A673 (cell line): ENCODE data around the gene RRP1. TPM values are rescaled to one million over a fixed set of nuclear protein-coding genes. Genes with fewer than 3 reads are reported as not detected.
"Not testable (repeated sequence)": the region's sequence is repeated elsewhere in the genome, so short reads cannot be mapped to it uniquely, and the experiment has no call there.

Source experiments
- BruUV-seq: library from RNA; stranded (reverse); fragments of 400-500 nt; replicated peaks from 2 replicates; lab custom pipeline; 2021; lab: Mats Ljungman, UMichigan
- CTCF ChIA-PET: fragments of 300-600 bp; sonication (Branson Sonifier 250); formaldehyde crosslinking; loops from one replicate; lab custom pipeline; 2022; ENCODE audit warnings: antibody characterized with exemption; lab: Charles Lee
- POLR2A ChIA-PET: fragments of 300-600 bp; sonication (Branson Sonifier 250); formaldehyde crosslinking; loops from one replicate; lab custom pipeline; 2022; ENCODE audit warnings: antibody characterized with exemption; ENCODE audit not compliant: low non-redundant PET; lab: Charles Lee
- DNase-seq: peaks from one replicate; pipeline ENCODE4 v3.0.0-alpha.2; 2015; ENCODE audit warnings: low spot score
- H3K27ac ChIP-seq: fragments of 200-600 bp; sonication (generic); 2 replicates; pipeline ENCODE4 v1.5.1; 2016; ENCODE audit warnings: mixed run types, low read depth, mild to moderate bottlenecking, mixed read lengths, antibody characterized with exemption, low read length; ENCODE audit not compliant: poor library complexity, severe bottlenecking
- H3K27me3 ChIP-seq: fragments of 200-600 bp; sonication (generic); replicated peaks from 2 replicates; pipeline ENCODE4 v1.6.1; 2017; ENCODE audit warnings: mixed run types, low read depth, mild to moderate bottlenecking, mixed read lengths, antibody characterized with exemption, low read length; ENCODE audit not compliant: insufficient read depth, poor library complexity
- H3K36me3 ChIP-seq: fragments of 200-600 bp; sonication (generic); 2 replicates; pipeline ENCODE4 v1.6.1; 2016; ENCODE audit warnings: mixed run types, mild to moderate bottlenecking, mixed read lengths, antibody characterized with exemption, low read length; ENCODE audit not compliant: insufficient read depth, poor library complexity, severe bottlenecking
- H3K4me1 ChIP-seq: fragments of 200-600 bp; sonication (generic); 2 replicates; pipeline ENCODE4 v1.6.1; 2017; ENCODE audit warnings: mixed run types, mild to moderate bottlenecking, mixed read lengths, antibody characterized with exemption, low read length; ENCODE audit not compliant: insufficient read depth, poor library complexity, severe bottlenecking
- H3K4me3 ChIP-seq: fragments of 200-600 bp; sonication (generic); 2 replicates; pipeline ENCODE4 v1.5.1; 2016; ENCODE audit warnings: low read depth, mixed run types, mild to moderate bottlenecking, mixed read lengths, low read length; ENCODE audit not compliant: poor library complexity, severe bottlenecking
- H3K9me3 ChIP-seq: fragments of 200-600 bp; sonication (generic); 2 replicates; pipeline ENCODE4 v1.6.1; 2016; ENCODE audit warnings: mixed run types, low read depth, mild to moderate bottlenecking, mixed read lengths, antibody characterized with exemption, low read length; ENCODE audit not compliant: poor library complexity, severe bottlenecking
- EZH2 ChIP-seq: fragments of 200-600 bp; sonication (generic); IDR thresholded peaks from 2 replicates; pipeline ENCODE4 v1.6.1; 2017; ENCODE audit warnings: borderline replicate concordance, low read depth, mild to moderate bottlenecking, mixed read lengths, antibody characterized with exemption, low read length; ENCODE audit not compliant: poor library complexity, severe bottlenecking
- intact Hi-C: fragments of 100-400 bp; cut with micrococcal nuclease; formaldehyde crosslinking; loops from one replicate; pipeline ENCODE4 v1.10.0; 2022; ENCODE audit not compliant: unreplicated experiment
- total RNA-seq: library from RNA; stranded (reverse); gene quantifications from 2 replicates; pipeline ENCODE4 v1.2.3, GENCODE V29; 2021
- TF ChIP-seq, protein P1 (sequence below): fragments of 300-800, 200-600 bp; sonication (generic); conservative IDR thresholded peaks from 2 replicates; pipeline ENCODE4 v1.5.1; 2017; ENCODE audit warnings: low read depth, mild to moderate bottlenecking, antibody characterized with exemption, low read length, moderate library complexity, mixed read lengths

Gene RRP1
- total RNA-seq, 1 experiment from 2014 or later, result 86.4 TPM

DNA sequence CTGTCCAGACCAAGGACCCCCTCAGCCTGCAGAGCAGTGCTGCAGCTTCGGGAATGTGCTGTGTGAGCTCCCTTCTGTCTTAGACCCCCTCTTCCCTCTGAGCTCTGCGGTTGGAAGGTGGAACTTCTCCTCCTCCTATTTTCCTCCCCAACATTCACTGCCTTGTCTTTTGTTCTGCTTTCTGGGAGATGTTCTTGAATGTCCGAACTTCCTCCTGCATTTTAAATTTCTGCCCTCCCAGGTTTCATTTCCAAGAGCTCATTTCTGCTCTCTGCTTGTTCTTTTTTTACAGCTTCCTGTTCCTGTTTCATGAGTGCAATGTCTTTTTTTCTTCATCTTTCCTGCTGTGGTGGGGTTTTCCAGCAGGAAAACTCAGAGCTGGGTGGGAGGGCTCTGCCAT lies 29.3 kb downstream of the RRP1 start:
- DNase-seq, result no peak
- ChIA-PET POLR2A (no interaction called here), CTCF (no interaction called here)
- peaks cover 5% of the 10 kb centered on the region for H3K9me3 ChIP-seq
- TF ChIP-seq EZH2, result no peak
- TF ChIP-seq, protein P1, sequence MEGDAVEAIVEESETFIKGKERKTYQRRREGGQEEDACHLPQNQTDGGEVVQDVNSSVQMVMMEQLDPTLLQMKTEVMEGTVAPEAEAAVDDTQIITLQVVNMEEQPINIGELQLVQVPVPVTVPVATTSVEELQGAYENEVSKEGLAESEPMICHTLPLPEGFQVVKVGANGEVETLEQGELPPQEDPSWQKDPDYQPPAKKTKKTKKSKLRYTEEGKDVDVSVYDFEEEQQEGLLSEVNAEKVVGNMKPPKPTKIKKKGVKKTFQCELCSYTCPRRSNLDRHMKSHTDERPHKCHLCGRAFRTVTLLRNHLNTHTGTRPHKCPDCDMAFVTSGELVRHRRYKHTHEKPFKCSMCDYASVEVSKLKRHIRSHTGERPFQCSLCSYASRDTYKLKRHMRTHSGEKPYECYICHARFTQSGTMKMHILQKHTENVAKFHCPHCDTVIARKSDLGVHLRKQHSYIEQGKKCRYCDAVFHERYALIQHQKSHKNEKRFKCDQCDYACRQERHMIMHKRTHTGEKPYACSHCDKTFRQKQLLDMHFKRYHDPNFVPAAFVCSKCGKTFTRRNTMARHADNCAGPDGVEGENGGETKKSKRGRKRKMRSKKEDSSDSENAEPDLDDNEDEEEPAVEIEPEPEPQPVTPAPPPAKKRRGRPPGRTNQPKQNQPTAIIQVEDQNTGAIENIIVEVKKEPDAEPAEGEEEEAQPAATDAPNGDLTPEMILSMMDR, result no peak
- H3K27me3 ChIP-seq, result no peaks in the 10 kb centered on the region
- no peaks in the 10 kb centered on the region for H3K36me3 ChIP-seq
- intact Hi-C loops, result loop anchor here (10.0 kb wide), 1 partner anchor 46 kb away; the partner anchor contains the start of gene AGPAT3
- no peak overlapping the region for H3K4me3 ChIP-seq
- no peak overlapping the region for H3K27ac ChIP-seq
- H3K4me1 ChIP-seq, result no peaks in the 10 kb centered on the region
- no TSS peak for BruUV-seq

DNA sequence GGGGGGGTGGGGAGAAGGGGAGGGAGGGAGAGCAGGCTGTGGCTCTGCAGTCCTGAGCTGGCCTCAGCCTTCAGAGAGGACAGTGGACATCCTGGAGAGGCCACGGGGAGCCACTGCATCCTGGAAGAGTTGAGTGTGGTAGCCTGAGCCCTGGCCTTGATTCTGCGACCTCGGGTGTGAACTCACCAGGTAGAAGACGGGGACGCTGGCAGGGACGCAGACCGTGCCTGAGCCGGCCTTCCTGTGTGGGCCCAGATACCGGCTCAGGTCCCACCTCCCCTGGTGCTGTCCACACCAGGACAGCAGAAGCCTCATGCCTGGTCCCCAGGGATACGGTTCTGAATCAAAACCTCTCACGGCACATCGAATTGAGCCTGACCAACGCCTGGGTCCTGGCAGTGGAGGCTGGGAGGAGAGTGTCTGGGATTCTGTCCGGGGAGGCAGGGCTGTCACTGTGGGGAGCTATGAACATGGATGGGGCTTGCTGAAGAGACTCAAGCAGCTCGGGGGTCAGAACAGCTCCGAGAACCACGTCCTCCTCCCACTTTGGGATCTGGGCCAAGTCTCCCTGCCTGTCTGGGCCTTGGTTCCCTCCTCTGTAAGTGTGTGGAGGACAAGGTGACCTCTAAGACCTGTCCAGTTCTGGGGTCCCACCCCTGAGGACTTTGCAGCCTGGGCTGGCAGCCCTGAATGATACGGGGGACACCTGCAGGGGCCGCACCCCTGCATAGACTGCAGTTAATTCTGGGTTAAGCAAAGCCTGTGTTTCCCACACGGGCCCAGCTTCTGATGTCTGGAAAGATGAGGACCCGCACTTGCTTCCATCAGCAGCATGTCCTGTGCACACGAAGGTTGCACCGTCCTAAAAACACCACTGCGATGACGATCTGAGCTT lies 30.4 kb downstream of the RRP1 start:
- no peak overlapping the region for H3K27ac ChIP-seq
- BruUV-seq, result no TSS peak

DNA sequence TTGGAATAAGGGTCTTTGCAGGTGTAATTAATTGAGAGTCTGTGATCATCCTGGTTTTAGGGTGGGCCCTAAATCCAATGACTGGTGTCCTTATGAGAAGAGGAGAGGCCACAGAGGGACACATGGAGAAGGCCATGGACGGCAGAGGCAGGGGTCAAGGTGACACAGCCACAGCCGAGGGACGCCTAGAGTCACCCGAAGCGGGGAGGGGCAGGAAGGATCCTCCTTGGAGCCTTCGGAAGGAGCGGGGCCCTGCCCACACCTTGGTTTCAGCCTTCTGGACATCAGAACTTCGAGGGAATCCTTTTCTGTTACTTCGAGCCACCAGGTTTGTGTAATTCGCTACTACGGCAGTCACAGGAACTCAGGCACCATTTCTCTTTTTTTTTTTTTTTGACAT lies 31.1 kb downstream of the RRP1 start:
- TF ChIP-seq, protein P1, result no peak
- TF ChIP-seq EZH2, result no peak
- BruUV-seq, result no TSS peak

More for the DNA sequence above, 30.4 kb downstream of the RRP1 start:
- Histone ChIP-seq H3K9me3 (peaks cover 5% of the 10 kb centered on the region), H3K4me3 (no peak overlapping the region), H3K4me1 (no peaks in the 10 kb centered on the region), H3K36me3 (no peaks in the 10 kb centered on the region), H3K27me3 (no peaks in the 10 kb centered on the region)
- ChIA-PET CTCF (no interaction called here), POLR2A (no interaction called here)
- DNase-seq, result no peak
- TF ChIP-seq EZH2, result no peak
- TF ChIP-seq, protein P1, result no peak
- intact Hi-C loops, result loop anchor here (10.0 kb wide), 1 partner anchor 45 kb away; the partner anchor contains the start of gene AGPAT3

DNA sequence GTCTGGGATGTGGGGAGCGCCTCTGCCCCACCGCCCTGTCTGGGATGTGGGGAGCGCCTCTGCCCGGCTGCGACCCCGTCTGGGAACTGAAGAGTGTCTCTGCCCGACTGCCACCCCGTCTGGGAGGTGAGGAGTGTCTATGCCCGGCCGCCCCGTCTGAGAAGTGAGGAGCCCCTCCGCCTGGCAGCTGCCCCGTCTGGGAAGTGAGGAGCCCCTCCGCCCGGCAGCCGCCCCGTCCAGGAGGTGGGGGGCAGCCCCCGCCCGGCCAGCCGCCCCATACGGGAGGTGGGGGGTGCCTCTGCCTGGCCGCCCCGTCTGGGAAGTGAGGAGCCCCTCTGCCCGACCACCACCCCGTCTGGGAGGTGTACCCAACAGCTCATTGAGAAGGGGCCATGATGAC lies 32.8 kb downstream of the RRP1 start:
- DNase-seq, H3K9me3 ChIP-seq, H3K4me1 ChIP-seq, H3K27me3 ChIP-seq, CTCF ChIA-PET, H3K36me3 ChIP-seq, BruUV-seq, H3K27ac ChIP-seq, POLR2A ChIA-PET, H3K4me3 ChIP-seq, intact Hi-C loops: not testable (repeated sequence)

More for the DNA sequence above, 31.1 kb downstream of the RRP1 start:
- intact Hi-C loops, result no loop called here
- Histone ChIP-seq H3K27ac (no peak overlapping the region), H3K27me3 (no peaks in the 10 kb centered on the region), H3K4me1 (no peaks in the 10 kb centered on the region), H3K4me3 (no peak overlapping the region), H3K36me3 (no peaks in the 10 kb centered on the region), H3K9me3 (peaks cover 5% of the 10 kb centered on the region)
- ChIA-PET POLR2A (no interaction called here), CTCF (no interaction called here)
- no peak for DNase-seq

DNA sequence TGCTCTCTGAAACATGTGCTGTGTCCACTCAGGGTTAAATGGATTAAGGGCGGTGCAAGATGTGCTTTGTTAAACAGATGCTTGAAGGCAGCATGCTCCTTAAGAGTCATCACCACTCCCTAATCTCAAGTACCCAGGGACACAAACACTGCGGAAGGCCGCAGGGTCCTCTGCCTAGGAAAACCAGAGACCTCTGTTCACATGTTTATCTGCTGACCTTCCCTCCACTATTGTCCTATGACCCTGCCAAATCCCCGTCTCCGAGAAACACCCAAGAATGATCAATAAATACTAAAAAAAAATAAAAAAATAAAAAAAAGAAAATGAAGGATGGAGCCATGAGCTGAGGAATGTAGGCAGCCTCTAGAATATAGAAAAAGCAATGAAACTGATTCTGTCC lies 33.4 kb downstream of the RRP1 start:
- H3K4me1 ChIP-seq, result not testable (repeated sequence)

More for the DNA sequence above, 33.4 kb downstream of the RRP1 start:
- H3K36me3 ChIP-seq, H3K27ac ChIP-seq, POLR2A ChIA-PET, intact Hi-C loops, BruUV-seq, H3K27me3 ChIP-seq, H3K9me3 ChIP-seq, H3K4me3 ChIP-seq, DNase-seq: not testable (repeated sequence)
- CTCF ChIA-PET, result interaction anchor here (0.6 kb wide), 1 partner anchor 10 kb away, joined by 5 read pairs; no protein-coding TSS in a partner anchor
